NB4 (cell line): ENCODE data around the gene CBY1.
A peak's percentile ranks its signal among the peaks of the same experiment; 100 is the strongest.

Experiments used
- DNase-seq: peaks from one replicate; pipeline ENCODE4 v3.0.0; 2010; ENCODE audit warnings: low read depth
- H3K4me3 ChIP-seq: one replicate; pipeline ENCODE4 v1.5.1; 2011; ENCODE audit warnings: mild to moderate bottlenecking, low read depth, low read length, moderate library complexity
- MYC ChIP-seq: IDR thresholded peaks from 2 replicates; pipeline ENCODE4 v1.6.1; 2011; ENCODE audit warnings: low read depth, low read length
- POLR2A ChIP-seq: IDR thresholded peaks from 2 replicates; pipeline ENCODE4 v1.6.1; 2011; ENCODE audit warnings: mild to moderate bottlenecking; ENCODE audit not compliant: insufficient read length; ENCODE audit errors: extremely low read depth
- TF ChIP-seq, protein P1 (sequence below): IDR thresholded peaks from one replicate; pipeline ENCODE4 v1.5.1; 2012; ENCODE audit warnings: low read depth, low read length
- TF ChIP-seq, protein P2 (sequence below): IDR thresholded peaks from 2 replicates; pipeline ENCODE4 v1.6.1; 2011; ENCODE audit warnings: low read depth, low read length

The CBY1 gene

DNA sequence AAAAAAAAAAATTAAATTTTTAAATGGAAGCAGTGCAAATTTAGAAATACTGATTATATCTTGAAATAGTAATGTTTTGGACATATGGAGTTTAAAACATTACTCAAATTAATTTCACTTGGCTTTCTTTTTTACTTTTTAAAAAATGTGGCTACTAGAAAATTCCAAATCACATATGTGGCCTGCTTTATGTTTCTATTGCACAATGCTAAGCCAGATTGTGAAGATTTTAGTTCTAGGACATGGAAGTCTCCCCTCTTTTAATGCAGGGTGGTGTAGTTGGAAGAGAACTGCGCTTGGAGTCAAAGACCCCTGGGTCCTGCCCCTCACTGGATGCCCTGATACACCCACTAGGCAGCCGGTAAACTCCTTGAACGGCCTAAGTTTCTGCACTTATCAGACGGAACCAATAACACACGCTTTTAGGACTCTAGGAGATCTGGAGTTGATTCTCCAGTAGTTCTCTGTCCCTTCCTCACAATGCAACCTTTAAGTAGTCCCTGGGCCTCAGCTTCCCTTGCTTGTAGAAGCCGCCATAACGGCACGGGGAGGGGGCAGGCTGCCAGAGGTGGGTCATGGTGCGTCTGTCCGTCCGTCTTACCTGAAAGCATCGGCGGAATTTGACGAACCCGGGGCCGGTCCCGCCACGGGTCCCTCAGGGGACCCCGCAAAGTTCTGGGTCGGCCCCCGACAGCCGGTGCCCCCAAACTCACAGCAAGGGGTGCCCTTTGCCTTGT is 751 bp upstream of the CBY1 start:
- peak; percentile 32 for DNase-seq
- peak overlapping the region; percentile 89 for H3K4me3 ChIP-seq
- TF ChIP-seq, protein P1, sequence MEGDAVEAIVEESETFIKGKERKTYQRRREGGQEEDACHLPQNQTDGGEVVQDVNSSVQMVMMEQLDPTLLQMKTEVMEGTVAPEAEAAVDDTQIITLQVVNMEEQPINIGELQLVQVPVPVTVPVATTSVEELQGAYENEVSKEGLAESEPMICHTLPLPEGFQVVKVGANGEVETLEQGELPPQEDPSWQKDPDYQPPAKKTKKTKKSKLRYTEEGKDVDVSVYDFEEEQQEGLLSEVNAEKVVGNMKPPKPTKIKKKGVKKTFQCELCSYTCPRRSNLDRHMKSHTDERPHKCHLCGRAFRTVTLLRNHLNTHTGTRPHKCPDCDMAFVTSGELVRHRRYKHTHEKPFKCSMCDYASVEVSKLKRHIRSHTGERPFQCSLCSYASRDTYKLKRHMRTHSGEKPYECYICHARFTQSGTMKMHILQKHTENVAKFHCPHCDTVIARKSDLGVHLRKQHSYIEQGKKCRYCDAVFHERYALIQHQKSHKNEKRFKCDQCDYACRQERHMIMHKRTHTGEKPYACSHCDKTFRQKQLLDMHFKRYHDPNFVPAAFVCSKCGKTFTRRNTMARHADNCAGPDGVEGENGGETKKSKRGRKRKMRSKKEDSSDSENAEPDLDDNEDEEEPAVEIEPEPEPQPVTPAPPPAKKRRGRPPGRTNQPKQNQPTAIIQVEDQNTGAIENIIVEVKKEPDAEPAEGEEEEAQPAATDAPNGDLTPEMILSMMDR, result no peak
- TF ChIP-seq, protein P2, sequence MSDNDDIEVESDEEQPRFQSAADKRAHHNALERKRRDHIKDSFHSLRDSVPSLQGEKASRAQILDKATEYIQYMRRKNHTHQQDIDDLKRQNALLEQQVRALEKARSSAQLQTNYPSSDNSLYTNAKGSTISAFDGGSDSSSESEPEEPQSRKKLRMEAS, result no peak
- TF ChIP-seq MYC (no peak), POLR2A (no peak)

DNA sequence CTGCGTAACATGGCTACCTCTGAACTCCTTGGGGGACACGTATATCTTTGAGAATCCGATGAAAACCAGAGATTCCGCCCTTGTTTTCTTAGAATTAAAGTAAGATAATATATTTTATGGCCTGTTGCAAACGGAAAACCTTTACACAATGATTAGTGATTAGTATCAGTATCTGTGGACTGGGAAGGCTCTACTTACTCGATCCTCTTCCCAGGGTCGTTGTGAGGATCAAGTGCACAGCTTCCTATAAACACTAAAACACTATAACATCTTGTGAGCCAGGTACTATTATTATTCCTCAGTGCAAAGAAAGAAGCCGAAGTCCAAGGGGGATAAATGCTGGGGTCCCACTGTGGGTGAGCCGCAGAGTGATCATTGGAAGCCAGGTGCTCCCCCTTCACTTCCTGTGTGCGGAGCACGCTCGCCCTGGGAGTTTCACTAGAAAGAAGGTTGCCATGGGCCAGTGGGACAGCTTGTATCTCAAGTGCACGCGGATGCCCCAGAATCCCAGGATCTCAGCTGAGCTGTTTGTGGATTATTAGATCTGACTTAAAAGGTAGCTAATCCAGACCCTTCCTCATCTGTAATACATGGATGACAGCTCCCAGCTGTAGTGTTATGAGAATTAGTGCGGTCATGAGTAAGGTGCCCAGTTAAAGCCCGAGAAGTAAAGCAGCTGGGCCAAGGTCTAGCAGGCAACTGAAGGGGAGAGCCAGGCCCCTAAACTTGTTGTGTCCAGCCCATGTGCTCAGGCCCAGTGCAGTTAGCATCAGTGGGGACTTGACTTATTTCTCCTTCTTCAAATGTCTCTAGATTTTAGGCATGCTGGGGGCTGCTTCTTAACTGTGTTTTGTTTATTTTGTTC is 839 bp downstream of the CBY1 start:
- peak overlapping the region; percentile 89 for H3K4me3 ChIP-seq
- no peak for TF ChIP-seq MYC
- DNase-seq, result peak; percentile 49

DNA sequence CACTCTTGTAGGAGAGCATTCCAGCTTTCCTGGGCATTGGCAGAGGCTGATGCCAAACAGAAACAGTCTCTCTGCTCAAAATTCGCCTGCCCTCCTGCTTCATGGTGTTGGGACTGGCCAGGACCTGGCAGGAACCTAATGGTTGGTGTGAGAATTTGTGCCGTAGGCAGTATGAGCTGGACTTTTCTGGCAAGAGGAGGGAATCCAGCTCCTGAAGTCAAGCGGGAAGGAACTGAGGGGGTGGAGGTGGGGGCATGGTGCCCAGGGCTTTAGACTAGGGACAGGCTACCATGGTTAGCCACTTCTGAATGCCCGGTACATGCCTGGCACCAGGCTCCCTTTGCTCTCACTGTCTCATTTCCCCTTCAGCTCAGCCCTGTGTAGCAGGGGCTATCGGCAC is 18.4 kb downstream of the CBY1 start:
- no peak for TF ChIP-seq POLR2A
- TF ChIP-seq, protein P1, result no peak
- TF ChIP-seq MYC, result no peak
- TF ChIP-seq, protein P2, result no peak
- H3K4me3 ChIP-seq, result no peak overlapping the region
- DNase-seq, result no peak

DNA sequence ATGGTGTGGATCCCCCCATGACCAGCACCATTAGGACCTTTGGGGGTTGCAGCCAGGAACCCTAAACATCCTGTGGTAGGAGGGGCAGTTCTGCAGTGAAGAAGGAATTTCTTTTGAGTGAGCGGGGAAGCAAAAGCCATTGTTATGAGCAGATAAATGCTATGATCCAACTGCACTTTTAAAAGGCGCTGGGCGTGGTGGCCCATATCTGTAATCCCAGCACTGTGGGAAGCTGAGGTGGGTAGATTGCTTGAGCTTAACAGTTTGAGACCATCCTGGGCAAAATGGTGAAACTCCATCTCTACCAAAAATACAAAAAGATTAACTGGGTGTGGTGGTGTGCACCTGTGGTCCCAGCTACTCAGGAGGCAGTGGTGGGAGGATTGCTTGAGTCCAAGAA is 19.4 kb downstream of the CBY1 start:
- no peak for DNase-seq
- no peak for TF ChIP-seq POLR2A
- TF ChIP-seq, protein P1, result no peak
- no peak for TF ChIP-seq MYC
- H3K4me3 ChIP-seq, result no peak overlapping the region

DNA sequence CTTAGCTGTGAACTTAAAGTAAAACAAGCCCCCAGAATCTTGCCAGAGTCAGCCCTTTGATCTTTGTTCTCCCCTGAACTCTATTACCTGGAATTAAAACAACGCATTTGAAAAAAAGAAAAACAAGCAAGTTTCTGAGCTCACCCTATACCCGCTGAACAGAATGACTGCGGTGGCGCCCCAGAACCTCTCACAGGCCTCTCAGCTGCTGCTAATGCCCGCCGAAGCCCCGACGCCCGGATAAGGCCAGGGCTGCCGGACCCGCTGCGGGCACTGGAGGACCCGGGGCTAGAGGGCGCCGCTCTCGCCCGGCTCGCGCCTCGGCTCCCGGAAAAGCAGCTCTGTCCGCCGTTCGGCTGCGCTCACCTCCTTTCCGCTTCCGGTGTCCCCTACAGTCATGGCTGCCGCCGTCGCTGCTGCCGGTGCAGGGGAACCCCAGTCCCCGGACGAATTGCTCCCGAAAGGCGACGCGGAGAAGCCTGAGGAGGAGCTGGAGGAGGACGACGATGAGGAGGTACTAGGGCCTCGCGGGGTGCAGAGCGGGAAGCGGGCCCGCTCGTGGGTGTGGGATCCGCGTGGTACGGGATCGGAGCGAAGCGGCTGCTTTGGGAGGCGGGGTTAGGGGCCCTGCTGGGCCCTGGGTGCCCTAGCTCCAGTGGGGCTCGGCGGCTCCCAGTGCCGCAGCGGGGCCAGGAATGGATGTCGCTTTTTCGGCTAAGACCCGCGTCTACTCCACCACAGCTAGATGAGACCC is 25.3 kb downstream of the CBY1 start, which contains the start of gene TOMM22:
TSS of gene TOMM22 (plus strand) at position 376 of the 754 bp plus-strand sequence. CDS start at position 398, 22 bp downstream.
- TF ChIP-seq, protein P2, result peak; percentile 45; the same call in 1 of the 2 replicates
- TF ChIP-seq MYC (peak; percentile 61), POLR2A (peak; percentile 65)
- TF ChIP-seq, protein P1, result peak; percentile 58
- H3K4me3 ChIP-seq, result peak within 1 kb of the TSS; percentile 100
- peak; percentile 92 for DNase-seq

DNA sequence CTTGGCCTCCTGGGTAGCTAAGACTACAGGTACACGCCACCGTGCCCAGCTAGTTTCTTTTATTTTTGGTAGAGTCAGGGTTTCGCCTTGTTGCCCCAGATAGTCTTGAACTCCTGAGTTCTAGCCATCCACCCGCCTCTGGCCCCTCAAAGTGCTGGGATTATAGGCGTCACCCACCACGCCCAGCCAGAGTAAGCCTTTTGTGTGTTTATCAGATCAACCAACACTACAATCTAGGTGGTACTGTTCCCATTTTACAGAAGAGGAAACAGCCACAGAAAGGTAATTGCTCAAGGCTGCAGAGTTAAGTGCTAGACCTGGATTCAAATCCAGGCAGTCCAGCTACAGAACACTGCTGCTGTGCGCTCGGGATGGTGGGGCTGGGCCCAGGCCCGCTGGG is 28.5 kb downstream of the CBY1 start:
- DNase-seq, result no peak
- H3K4me3 ChIP-seq, result no peak overlapping the region
- TF ChIP-seq, protein P2, result no peak
- TF ChIP-seq POLR2A, result no peak
- no peak for TF ChIP-seq MYC
- TF ChIP-seq, protein P1, result no peak
